Right hindlimb (tissue), 1 donor: Measurements from ENCODE around the gene CALML3.

ENCODE experiments used
- DNase-seq: peaks from one replicate; pipeline ENCODE4 v3.0.0-alpha.2; 2018

Gene CALML3

GRCh38 chr10:5508161-5508604 lies 16.6 kb upstream of the CALML3 start:
- DNase-seq = no peak

- no peak for DNase-seq
These were observed 16.0 kb upstream of the CALML3 start for GRCh38 chr10:5508786-5509185.

DNA sequence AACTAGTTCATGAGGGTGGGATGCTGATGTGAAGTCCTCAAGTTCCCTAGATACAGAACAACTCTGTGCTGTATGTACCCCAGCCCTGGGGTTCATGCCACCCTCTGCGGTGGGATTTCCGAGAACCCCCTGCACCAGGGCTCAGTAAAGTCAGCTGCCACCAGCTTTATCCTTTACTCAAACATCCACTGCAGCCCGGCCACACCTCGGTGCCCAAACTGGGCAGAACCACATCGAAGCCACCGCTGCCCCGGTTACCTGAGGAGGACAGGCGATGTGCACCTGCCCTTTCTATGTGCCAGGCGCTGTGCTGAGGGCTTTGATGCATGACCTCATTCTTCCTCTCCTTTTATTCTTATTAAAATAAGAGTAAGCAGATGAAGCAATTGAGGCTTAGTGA lies 15.5 kb upstream of the CALML3 start:
- no peak for DNase-seq

GRCh38 chr10:5509691-5510090 lies 15.1 kb upstream of the CALML3 start:
- DNase-seq = no peak

DNA sequence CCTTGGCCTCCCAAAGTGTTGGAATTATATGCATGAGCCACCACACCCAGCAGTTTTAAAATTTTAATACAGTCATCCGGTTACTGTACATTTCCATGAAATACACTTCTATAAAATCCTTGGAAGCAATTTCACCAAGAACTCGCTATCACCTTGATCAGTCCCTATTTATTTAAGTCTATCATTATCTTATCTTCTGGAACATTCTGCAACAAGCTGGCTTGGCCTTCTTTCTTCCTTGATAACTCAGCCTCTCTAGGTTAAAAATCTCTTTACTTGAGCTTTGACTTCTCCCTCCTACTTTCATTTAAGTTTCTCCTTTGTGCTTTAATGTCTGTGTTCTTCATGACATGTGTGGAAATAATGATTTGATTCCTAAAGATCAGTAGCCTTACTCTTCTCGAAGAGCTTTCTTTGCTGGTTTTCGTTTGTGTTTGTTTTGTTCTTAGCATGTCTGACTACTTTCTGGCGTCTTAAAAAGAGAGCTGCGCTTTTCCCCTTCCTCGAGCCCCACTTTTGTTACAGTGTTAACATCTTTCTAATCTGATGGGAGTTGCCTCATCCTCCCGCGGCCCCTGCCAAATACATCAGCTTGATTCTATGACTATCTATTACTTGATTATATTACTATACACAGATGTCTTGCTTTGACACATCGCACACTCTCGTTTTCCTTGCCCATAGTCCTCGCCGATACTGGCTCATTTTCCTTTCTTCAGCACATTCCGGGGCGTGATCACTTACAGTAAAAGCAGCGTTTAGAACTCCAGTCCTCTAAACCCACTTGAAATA lies 14.3 kb upstream of the CALML3 start:
- peak; percentile 49 for DNase-seq

DNA sequence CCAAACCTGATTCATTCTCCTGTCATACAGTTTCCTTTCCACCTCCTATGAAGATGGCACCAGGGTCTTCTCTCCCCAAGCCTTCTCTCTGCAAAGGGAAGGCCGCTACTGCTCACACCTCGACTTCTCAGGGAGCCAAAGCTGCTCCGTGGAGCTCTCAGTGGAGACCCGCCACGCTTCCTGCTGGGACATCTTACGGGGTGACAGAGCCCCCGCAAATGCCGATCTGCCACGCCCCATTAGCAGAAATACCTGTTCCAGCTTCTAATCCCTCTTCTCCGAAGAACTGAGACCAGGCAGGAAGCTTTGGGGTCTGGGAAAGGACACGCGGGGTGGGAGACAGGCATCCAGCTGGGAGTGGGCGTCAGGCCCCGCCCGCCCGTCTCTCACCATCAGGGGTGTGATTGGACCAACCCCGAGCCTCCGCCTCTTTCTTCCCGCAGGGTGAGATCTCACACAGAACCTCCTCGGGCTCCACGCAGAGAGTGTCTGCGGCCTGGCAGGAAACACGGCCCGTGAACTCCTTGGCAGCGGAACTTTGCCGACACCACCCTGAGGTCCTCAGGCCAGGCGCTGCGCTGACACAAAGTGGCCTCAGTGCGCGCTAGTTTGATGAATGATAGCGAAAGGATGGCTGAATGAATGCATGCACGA lies 13.4 kb upstream of the CALML3 start:
- no peak for DNase-seq

GRCh38 chr10:5511885-5512280 lies 12.9 kb upstream of the CALML3 start:
- DNase-seq = no peak

DNA sequence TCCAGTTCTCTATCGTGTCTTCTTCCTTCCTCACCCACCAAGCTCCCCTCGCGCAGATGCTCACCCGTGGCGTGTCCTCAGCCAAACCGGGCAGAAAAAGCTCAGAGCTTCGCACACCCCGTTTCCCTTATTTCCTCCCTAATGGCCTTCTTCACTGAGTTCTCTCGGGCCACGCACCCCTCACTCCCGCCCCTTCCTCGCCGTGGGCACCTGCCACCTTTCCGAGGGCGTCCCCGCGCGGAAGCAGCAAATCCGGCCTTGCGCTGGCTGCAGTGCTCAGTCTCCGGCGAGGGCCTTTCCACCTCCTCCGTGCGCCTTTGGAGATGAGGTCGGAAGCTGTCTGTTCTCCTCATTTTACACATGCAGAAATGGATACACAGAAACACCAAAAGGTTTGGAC lies 12.4 kb upstream of the CALML3 start:
- DNase-seq = no peak

GRCh38 chr10:5512881-5513612 lies 11.7 kb upstream of the CALML3 start:
- DNase-seq = no peak

DNA sequence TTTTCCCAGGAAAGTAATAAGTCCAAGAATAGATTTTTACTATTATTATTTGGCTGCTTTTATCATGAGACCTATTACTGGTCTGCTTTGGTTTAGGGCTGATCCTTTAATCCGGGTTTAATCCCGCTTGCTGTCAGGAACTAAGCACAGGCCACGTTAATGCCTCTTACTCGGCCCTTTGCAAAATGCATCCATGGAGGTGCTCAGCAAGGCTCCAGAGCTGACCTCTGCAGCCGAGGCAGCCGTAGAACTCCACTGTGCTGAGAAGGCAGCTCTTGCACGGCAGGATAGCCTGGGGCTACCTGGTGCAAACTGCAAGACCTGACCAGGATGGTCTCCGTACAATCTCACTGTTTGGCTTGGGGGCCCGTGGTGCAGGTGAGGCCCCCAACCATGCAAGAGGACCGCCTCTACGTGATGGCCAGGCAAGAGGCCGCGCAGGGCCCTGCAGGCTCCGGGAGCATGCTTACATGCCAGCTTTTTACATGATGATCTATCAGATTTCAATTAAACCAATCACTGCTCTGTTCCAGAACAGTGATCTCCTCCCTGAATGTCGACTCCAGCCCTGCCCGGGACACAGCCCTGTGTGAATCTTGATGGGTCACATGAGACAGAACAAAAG lies 10.4 kb upstream of the CALML3 start:
- no peak for DNase-seq

- DNase-seq = no peak
These were observed 8.6 kb upstream of the CALML3 start for GRCh38 chr10:5515948-5516761.

- no peak for DNase-seq
These were observed 7.2 kb upstream of the CALML3 start for GRCh38 chr10:5517546-5517945.

DNA sequence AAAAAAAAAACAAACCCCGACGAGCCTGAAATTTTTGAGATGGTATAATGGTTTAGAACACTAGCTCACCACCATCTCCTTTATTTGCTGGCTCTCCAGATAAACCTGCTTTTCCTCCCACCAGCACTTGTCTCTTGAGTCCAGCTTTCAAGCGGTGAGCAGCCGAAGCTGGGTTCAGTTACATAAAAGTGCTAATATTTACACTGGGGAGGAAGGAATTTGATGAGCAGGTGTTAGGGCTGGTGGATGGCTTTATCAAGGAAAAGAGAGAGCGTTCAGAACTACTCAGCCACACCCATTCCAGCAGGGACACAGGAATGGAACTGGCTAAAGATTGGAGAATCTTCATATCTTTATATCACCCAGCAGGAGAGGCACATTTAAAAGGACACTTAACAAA lies 6.6 kb upstream of the CALML3 start:
- no peak for DNase-seq

DNA sequence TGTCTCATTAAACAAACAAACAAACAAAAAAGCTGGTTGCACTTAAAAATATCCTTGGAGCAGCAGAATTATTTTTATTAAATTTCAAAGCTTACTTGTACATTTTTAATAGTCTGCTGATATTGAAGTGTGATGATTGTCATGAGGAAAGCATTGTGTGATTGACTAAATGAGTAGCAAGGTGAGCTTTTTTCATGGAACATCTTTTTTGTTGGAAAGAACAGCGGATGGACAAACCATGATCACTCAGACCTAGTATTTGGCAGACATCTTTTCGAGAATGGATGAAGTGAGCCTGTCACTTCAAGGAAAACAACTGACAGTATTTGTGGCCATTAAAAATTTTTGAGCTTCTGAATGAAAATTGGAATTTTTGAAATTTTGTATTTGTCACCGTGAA lies 5.7 kb upstream of the CALML3 start:
- DNase-seq = no peak

DNA sequence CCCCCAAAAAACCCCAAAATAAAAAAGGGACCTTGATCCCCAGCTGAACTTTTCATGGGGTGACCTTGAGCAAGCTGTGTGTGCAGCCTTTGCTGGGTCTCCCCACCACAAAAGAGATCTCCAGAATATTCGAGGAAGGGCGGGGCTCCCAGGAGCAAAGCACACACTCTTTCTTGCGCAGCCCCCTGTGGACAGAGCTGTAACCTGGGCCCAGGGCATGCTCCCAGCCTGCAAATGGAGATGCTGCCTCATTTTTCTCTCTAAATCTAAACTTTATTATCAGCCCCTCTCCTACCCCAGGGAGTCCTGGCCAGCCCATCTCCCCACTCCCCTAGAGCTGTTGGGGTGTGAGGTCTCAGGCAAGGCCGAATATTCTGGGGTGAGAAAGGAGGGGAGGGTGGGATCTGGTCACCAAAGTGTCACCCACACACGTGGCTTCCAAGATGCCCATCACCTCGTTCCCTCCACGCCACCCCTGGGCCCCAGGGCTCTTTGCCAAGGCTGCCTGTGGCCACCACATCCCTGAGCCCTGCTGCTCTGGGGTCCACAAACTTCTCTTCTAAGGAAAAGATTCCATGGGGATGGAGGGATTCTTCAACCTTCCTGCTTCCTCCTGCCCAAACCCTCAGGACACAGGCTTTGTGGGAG lies 1.7 kb upstream of the CALML3 start:
- no peak for DNase-seq

- DNase-seq = no peak
These were observed 776 bp upstream of the CALML3 start for GRCh38 chr10:5523796-5524574.

DNA sequence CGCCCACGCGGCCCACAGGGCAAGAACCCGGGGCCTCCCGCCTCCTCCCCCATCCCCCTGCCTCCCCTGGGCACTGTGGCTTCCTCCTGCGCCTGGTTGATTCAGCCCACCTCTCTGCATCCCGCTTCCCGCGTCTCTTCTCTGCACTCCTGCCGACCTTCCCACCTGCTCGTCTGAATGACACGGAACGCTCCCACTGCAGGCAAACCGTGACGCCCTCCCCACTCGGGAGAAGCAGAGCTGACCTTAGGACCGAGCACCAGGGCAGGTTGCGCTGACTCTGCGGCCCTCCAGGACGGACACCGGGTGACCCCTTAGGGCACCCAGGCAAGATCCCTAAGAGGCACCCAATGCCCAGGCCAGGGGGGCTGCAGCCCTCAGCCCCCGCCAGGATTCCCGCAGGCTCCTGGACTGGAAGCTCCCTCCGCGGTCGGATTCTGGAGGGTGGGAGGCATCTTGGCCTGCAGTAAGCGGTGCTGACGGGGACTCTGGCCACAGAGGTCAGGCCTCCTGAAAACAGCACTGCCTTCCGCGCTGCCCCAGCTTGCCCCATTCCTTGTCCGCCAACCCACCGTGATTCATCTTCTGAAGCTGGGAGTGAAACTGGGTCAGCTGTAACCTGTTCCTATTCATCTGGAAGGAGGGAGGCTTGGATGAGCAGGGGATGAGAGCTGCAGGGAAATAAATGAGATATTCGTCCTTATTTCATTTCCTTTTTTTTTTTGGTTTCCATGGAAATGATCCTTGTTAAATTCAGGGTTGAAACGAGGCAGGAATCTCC lies 990 bp downstream of the CALML3 start:
- no peak for DNase-seq

- no peak for DNase-seq
These were observed 2.0 kb downstream of the CALML3 start for GRCh38 chr10:5526691-5527331.

DNA sequence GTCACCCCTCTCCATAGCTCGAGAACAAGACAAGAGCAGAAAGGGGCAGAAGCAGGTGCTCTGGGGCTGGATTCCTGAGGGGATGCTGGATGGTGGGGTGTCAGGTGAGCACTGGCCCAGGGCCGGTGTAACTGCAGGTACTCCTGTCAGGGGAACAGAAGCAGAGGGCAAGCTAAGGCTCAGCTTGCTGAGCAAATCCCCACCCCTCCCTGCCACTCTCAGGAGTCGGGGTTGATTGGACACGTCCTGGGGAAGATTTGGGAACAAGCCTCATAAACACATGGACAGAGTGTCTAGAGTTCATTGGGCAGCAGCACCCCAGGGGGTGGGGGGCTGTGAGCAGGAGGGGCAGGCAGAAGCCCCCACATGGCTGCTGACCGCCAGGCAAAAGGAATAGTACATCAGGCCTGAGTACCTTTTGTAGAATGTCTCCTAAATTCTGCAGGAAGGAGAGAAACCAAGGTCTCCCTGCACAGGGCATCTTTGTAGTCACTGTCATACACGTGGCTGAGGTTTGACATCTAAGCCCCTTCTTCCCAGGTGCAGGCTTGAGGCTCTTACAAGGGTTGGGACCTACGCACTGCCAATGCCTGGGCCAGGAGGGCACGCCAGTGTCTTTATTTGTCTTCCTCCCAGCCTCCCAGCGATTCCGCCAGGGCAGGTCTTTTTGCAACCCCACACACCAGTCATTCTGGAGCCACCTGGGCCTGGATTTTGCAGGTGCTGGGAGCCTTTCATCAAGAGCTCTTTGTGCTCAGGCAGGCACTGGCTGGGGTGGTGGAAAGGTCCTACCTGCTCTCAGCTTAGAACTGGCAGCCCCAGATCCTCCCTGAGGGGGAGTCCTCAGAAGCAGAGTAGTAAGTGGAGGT lies 2.8 kb downstream of the CALML3 start:
- DNase-seq = no peak
